Glutamatergic neuron (in vitro differentiated cells): ENCODE measurements around the gene ATP13A2. TPM values are rescaled to one million over a fixed set of nuclear protein-coding genes. Genes with fewer than 3 reads are reported as not detected.

Experiments
- DNase-seq: peaks from one replicate; pipeline ENCODE4 v3.0.0; 2022
- H3K27ac Mint-ChIP-seq: one replicate; pipeline ENCODE4 v1.8.0; 2020; ENCODE audit warnings: mild to moderate bottlenecking, mixed read lengths, inconsistent platforms; ENCODE audit not compliant: unreplicated experiment
- H3K27me3 Mint-ChIP-seq: one replicate; pipeline ENCODE4 v1.8.0; 2020; ENCODE audit warnings: mild to moderate bottlenecking, moderate library complexity, mixed read lengths, inconsistent platforms; ENCODE audit not compliant: unreplicated experiment
- H3K36me3 Mint-ChIP-seq: one replicate; pipeline ENCODE4 v1.8.0; 2020; ENCODE audit warnings: mild to moderate bottlenecking, mixed read lengths, inconsistent platforms; ENCODE audit not compliant: unreplicated experiment
- H3K4me1 Mint-ChIP-seq: one replicate; pipeline ENCODE4 v1.8.0; 2020; ENCODE audit warnings: mild to moderate bottlenecking, low read depth, mixed read lengths, inconsistent platforms; ENCODE audit not compliant: unreplicated experiment
- H3K4me3 Mint-ChIP-seq: one replicate; pipeline ENCODE4 v1.8.0; 2020; ENCODE audit warnings: mild to moderate bottlenecking, mixed read lengths, inconsistent platforms; ENCODE audit not compliant: unreplicated experiment
- H3K9me3 Mint-ChIP-seq: one replicate; pipeline ENCODE4 v1.8.0; 2020; ENCODE audit warnings: mild to moderate bottlenecking, moderate library complexity, mixed read lengths, inconsistent platforms; ENCODE audit not compliant: unreplicated experiment
- CTCF ChIP-seq: fragments of 200-600 bp; sonication (generic); IDR thresholded peaks from one replicate; pipeline ENCODE4 v1.5.0; 2021; ENCODE audit not compliant: partially characterized antibody, unreplicated experiment
- total RNA-seq: library from RNA; stranded (reverse); fragmentation: NEBNext Ultra II Directional; extraction: Animal tissue kit (Norgen Biotek cat#: 25700); gene quantifications from one replicate; pipeline ENCODE4 v1.2.1, GENCODE V29; 2021; ENCODE audit not compliant: unreplicated experiment

Gene ATP13A2
- total RNA-seq, 1 donor from 2014 or later, result 65.0 TPM

- no peak overlapping the region for H3K27ac Mint-ChIP-seq
- DNase-seq, result no peak
Observed at GRCh38 chr1:16992675-16993074, 19.1 kb downstream of the ATP13A2 start.

GRCh38 chr1:16992102-16992501, 19.6 kb downstream of the ATP13A2 start:
- Mint-ChIP-seq H3K27ac (no peak overlapping the region), H3K9me3 (peaks cover 1% of the 10 kb centered on the region), H3K4me3 (no peak overlapping the region), H3K36me3 (no peaks in the 10 kb centered on the region), H3K27me3 (peaks cover 6% of the 10 kb centered on the region), H3K4me1 (no peaks in the 10 kb centered on the region)
- DNase-seq, result no peak
- TF ChIP-seq CTCF, result no peak

More at GRCh38 chr1:16992675-16993074, 19.1 kb downstream of the ATP13A2 start:
- peaks cover 6% of the 10 kb centered on the region for H3K27me3 Mint-ChIP-seq
- no peaks in the 10 kb centered on the region for H3K36me3 Mint-ChIP-seq
- H3K4me1 Mint-ChIP-seq, result no peaks in the 10 kb centered on the region
- no peak for TF ChIP-seq CTCF
- peaks cover 1% of the 10 kb centered on the region for H3K9me3 Mint-ChIP-seq
- no peak overlapping the region for H3K4me3 Mint-ChIP-seq

GRCh38 chr1:16991571-16991970, 20.2 kb downstream of the ATP13A2 start:
- TF ChIP-seq CTCF, result no peak
- DNase-seq, result no peak
- H3K27me3 Mint-ChIP-seq, result peaks cover 6% of the 10 kb centered on the region
- no peaks in the 10 kb centered on the region for H3K36me3 Mint-ChIP-seq
- H3K27ac Mint-ChIP-seq, result no peak overlapping the region
- no peak overlapping the region for H3K4me3 Mint-ChIP-seq
- H3K9me3 Mint-ChIP-seq, result peaks cover 1% of the 10 kb centered on the region
- H3K4me1 Mint-ChIP-seq, result no peaks in the 10 kb centered on the region

GRCh38 chr1:16989676-16990391, 21.9 kb downstream of the ATP13A2 start:
- H3K36me3 Mint-ChIP-seq, result no peaks in the 10 kb centered on the region
- no peak for TF ChIP-seq CTCF
- no peak overlapping the region for H3K27ac Mint-ChIP-seq
- H3K9me3 Mint-ChIP-seq, result peaks cover 2% of the 10 kb centered on the region
- peaks cover 2% of the 10 kb centered on the region for H3K27me3 Mint-ChIP-seq
- H3K4me3 Mint-ChIP-seq, result no peak overlapping the region
- H3K4me1 Mint-ChIP-seq, result no peaks in the 10 kb centered on the region
- no peak for DNase-seq

- Mint-ChIP-seq H3K36me3 (no peaks in the 10 kb centered on the region), H3K27ac (no peak overlapping the region), H3K4me1 (no peaks in the 10 kb centered on the region), H3K4me3 (no peak overlapping the region), H3K27me3 (peaks cover 2% of the 10 kb centered on the region), H3K9me3 (peaks cover 2% of the 10 kb centered on the region)
- no peak for DNase-seq
- no peak for TF ChIP-seq CTCF
Observed at GRCh38 chr1:16988210-16988609, 23.5 kb downstream of the ATP13A2 start.
